Measurements from ENCODE around the gene CIROP.

GRCh38 chr14:23095196-23096108 lies 9.3 kb downstream of the CIROP start, which contains the start of gene C14orf119:
- TF ChIP-seq POLR2A (IDR thresholded peaks at IDR 0.05) (peak; percentile 64 to 85 (median 74)), POLR2AphosphoS5 (IDR thresholded peaks at IDR 0.05) (peak; percentile 84 to 91)

All from upper lobe of left lung (tissue), 4 donors.